Measurements from ENCODE around the gene KXD1. TPM values are rescaled to one million over a fixed set of nuclear protein-coding genes. Genes with fewer than 3 reads are reported as not detected.

KXD1 gene
- total RNA-seq, 4 donors from 2014 or later = 97.2 to 145 (median 120) TPM

GRCh38 chr19:18587962-18588610, 30.4 kb downstream of the KXD1 start:
- no peak for TF ChIP-seq CTCF (IDR thresholded peaks at IDR 0.05; ENCODE audit: low read depth)

DNA sequence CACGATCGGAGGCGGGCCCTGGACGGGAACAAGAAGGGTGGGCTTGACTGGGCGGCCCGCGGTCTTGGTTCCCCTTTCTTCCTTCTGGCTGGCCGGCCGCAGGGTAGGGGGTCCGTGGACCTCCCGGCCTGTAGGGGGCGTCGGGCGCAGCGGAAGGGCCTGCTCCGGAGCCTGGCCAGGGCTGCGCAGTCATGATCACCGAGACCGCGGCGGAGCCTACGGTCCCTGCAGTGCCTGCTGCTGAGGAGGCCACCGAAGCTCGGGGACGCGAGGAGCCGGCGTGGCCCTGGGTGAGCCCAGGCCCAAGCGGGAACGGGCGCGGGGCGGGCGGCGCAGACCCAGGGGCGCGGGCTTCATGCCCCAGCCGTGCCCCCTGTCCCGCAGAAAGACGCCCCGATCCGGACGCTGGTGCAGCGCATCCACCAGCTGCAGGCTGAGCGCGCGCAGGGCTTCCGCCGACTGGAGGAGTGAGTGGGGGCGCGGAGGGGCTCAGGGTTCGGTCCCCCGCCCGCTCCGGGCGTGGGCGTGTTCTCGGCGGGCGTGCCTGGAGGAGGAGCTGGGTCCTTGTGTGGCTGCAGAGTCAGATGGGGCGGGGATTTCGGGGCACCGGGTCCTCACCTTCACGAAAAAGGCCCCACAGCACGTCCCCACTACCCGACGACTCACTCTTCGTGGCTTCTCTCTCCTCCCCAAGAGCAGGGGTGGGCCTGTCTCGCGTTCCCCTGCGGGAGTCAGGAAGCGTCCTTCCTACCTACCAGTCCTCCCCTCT, 31.1 kb downstream of the KXD1 start, which contains the start of gene REX1BD:
Gene REX1BD (plus strand): TSS at position 188 of the 769 bp plus-strand sequence. CDS start 4 bp downstream, at position 192.
- no peak for TF ChIP-seq CTCF (IDR thresholded peaks at IDR 0.05; ENCODE audit: low read depth)

- no peak for TF ChIP-seq CTCF (IDR thresholded peaks at IDR 0.05; ENCODE audit: low read depth)
These were observed 32.0 kb downstream of the KXD1 start for GRCh38 chr19:18589380-18590272.

DNA sequence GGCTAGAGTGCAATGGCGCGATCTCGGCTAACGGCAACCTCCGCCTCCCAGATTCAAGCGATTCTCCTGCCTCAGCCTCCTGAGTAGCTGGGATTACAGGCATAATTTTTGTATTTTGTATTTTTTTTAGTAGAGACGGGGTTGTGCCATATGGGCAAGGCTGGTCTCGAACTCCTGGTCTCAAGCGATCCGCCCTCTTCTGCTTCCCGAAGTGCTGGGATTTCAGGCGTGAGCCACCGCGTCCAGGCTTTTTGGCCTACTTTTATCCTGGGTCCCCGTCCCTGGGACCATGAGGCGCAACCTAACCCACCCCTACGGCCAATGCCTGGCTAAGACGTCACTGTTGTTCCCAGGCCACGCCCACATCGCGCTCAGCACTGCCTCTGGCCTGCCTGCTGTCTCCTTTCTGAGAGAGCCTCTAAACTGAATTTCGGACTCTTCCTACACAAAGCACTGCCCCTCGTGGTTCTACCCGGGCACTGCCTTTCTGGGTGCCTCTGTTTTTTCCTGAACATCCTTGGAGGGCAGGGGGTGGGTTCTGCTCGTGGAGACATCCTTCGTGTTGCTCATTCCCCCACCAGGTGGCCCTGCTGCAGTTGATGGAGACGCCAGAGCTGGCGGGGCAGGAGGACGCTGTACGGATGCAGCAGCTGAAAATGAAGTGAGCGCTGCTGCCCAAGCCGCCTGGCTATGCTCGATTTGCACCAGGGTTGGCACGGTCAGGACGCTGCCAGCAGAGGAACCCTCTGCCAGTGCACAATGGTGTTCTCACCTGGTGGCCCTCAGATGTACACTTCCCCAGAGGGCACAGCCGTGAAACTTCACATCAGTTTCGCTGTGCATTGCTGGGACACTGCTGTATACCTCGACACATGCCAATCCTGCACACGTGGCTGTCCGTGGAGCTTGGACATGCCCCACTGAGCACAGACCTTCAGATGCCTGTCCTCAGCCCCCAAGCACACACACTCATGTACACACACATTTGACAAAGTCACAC, 32.9 kb downstream of the KXD1 start:
- TF ChIP-seq CTCF (IDR thresholded peaks at IDR 0.05; ENCODE audit: low read depth) = no peak

GRCh38 chr19:18591735-18592385, 34.2 kb downstream of the KXD1 start:
- no peak for TF ChIP-seq CTCF (IDR thresholded peaks at IDR 0.05; ENCODE audit: low read depth)

DNA sequence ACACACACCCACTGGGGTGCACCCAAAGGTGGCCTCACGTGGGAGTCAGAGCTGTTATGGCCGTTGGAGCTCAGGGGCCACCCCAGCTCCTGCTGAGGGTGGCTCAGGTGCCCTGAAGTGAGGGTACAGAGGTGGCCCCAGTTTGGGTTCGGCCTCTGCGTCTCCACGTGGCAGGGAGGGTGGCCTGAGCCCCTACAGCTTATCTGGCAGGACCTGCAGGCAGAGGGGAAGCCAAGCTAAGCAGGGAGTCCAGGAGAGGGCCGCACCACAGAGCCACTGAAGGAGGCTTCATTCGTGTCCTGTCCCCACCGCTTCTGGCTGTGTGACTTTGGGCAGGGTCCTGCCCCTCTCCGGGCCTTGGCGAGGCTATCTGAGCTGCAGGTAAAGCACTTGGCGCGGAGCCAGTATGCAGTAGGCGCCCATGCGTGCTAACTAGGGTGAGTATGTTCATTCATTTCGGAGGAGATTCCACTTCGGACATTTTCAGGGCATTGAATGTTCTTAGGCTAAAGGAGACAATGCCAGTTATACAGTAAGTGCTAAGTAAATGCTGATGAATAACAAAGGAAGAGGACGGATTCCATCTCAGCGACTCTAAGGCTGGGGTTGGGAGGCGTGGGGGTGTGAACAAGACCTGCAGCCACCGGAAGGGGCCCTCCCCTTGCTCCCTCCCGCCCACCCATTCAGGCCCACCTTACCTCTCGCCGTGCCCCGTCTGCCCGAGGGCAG, 35.9 kb downstream of the KXD1 start:
- TF ChIP-seq CTCF (IDR thresholded peaks at IDR 0.05; ENCODE audit: low read depth) = no peak
